ENCODE results near the gene ARL3.

GRCh38 chr10:102715880-102716279, 1.7 kb upstream of the ARL3 start:
- TF ChIP-seq CTCF (conservative IDR thresholded peaks at IDR 0.05), result no peak
- TF ChIP-seq ZFX (IDR thresholded peaks at IDR 0.05), result no peak

Data from C4-2B (cell line).